Measurements from ENCODE around the gene PADI6.
"Not testable (repeated sequence)": the region's sequence is repeated elsewhere in the genome, so short reads cannot be mapped to it uniquely, and the experiment has no call there.

Gene PADI6

GRCh38 chr1:17371896-17372295 is at the start of gene PADI6:
Gene PADI6, plus strand, starts transcription at chr1:17372196. Its CDS starts 50 bp downstream, at chr1:17372246.
- no peak for DNase-seq

GRCh38 chr1:17328855-17329254 is 43.1 kb upstream of the PADI6 start:
- no peak for DNase-seq

- no peak for DNase-seq
Measured at GRCh38 chr1:17329610-17330009, 42.4 kb upstream of the PADI6 start.

- DNase-seq = no peak
Measured at GRCh38 chr1:17330856-17331255, 41.1 kb upstream of the PADI6 start.

GRCh38 chr1:17333081-17333480 is 38.9 kb upstream of the PADI6 start:
- DNase-seq = no peak

- peak; percentile 74 for DNase-seq
Measured at GRCh38 chr1:17335821-17336710, 35.9 kb upstream of the PADI6 start.

GRCh38 chr1:17338706-17339493 is 33.1 kb upstream of the PADI6 start:
- no peak for DNase-seq

GRCh38 chr1:17339521-17339920 is 32.5 kb upstream of the PADI6 start:
- no peak for DNase-seq

GRCh38 chr1:17340358-17340757 is 31.6 kb upstream of the PADI6 start:
- no peak for DNase-seq

GRCh38 chr1:17342014-17342441 is 30.0 kb upstream of the PADI6 start:
- DNase-seq = no peak

GRCh38 chr1:17345506-17345905 is 26.5 kb upstream of the PADI6 start:
- not testable (repeated sequence) for DNase-seq

GRCh38 chr1:17346046-17346789 is 25.8 kb upstream of the PADI6 start:
- DNase-seq = no peak

- no peak for DNase-seq
Measured at GRCh38 chr1:17347769-17348592, 24.0 kb upstream of the PADI6 start.

- no peak for DNase-seq
Measured at GRCh38 chr1:17348593-17349234, 23.3 kb upstream of the PADI6 start.

- no peak for DNase-seq
Measured at GRCh38 chr1:17350083-17350482, 21.9 kb upstream of the PADI6 start.

GRCh38 chr1:17350928-17351446 is 21.0 kb upstream of the PADI6 start:
- DNase-seq = no peak

GRCh38 chr1:17351598-17352324 is 20.2 kb upstream of the PADI6 start:
- no peak for DNase-seq

GRCh38 chr1:17352419-17352909 is 19.5 kb upstream of the PADI6 start:
- DNase-seq = no peak

GRCh38 chr1:17355898-17356297 is 16.1 kb upstream of the PADI6 start:
- no peak for DNase-seq

- peak; percentile 19 for DNase-seq
Measured at GRCh38 chr1:17356387-17357026, 15.5 kb upstream of the PADI6 start.
